H1 (cell line): ENCODE results near the gene AOPEP. TPM values are rescaled to one million over a fixed set of nuclear protein-coding genes. Genes with fewer than 3 reads are reported as not detected.

Experiments
- CTCF ChIA-PET: fragments of 300-600 bp; sonication (Branson Sonifier 250); formaldehyde crosslinking; loops from one replicate; lab custom pipeline; 2021; ENCODE audit not compliant: partially characterized antibody; lab: Charles Lee
- POLR2A ChIA-PET: fragments of 300-600 bp; sonication (Branson Sonifier 250); formaldehyde crosslinking; loops from one replicate; lab custom pipeline; 2021; ENCODE audit warnings: inconsistent platforms; ENCODE audit not compliant: partially characterized antibody; lab: Charles Lee
- DNase-seq, 2 experiments: peaks; one replicate each; pipeline versions ENCODE4 v3.0.0 to v3.0.0-alpha.2; 2010 to 2022; ENCODE audit warnings: low spot score in 2 of 2, low read depth in 1 of 2, mixed read lengths in 1 of 2
- FAIRE-seq: peaks from 2 replicates; lab custom pipeline; 2011; peaks lifted over from hg19 to GRCh38; lab: Jason Lieb, UNC
- H2AFZ ChIP-seq: 2 replicates; pipeline ENCODE4 v1.8.1; 2012; ENCODE audit warnings: low read length, inconsistent platforms
- H2AK5ac ChIP-seq: 2 replicates; pipeline ENCODE4 v1.6.1; 2013; ENCODE audit warnings: low read depth, low read length
- H2BK120ac ChIP-seq: replicated peaks from 2 replicates; pipeline ENCODE3; 2013; ENCODE audit warnings: low read depth, low read length, inconsistent platforms
- H2BK12ac ChIP-seq: 2 replicates; pipeline ENCODE4 v1.6.1; 2013; ENCODE audit warnings: low read depth, low read length
- H2BK15ac ChIP-seq: 2 replicates; pipeline ENCODE4 v1.6.1; 2013; ENCODE audit warnings: low read length
- H2BK20ac ChIP-seq: 2 replicates; pipeline ENCODE4 v1.6.1; 2013; ENCODE audit warnings: low read length
- H2BK5ac ChIP-seq: 2 replicates; pipeline ENCODE4 v1.6.1; 2013; ENCODE audit warnings: low read depth, low read length
- H3K14ac ChIP-seq: 2 replicates; pipeline ENCODE4 v1.6.1; 2013; ENCODE audit warnings: inconsistent platforms; ENCODE audit not compliant: insufficient read length
- H3K18ac ChIP-seq: 2 replicates; pipeline ENCODE4 v1.6.1; 2013; ENCODE audit warnings: low read length; ENCODE audit errors: extremely low read depth
- H3K23ac ChIP-seq: 2 replicates; pipeline ENCODE4 v1.6.1; 2013; ENCODE audit warnings: inconsistent platforms; ENCODE audit not compliant: insufficient read length
- H3K23me2 ChIP-seq: 2 replicates; pipeline ENCODE4 v1.6.1; 2013; ENCODE audit warnings: low read depth, low read length
- H3K27ac ChIP-seq: 2 replicates; pipeline ENCODE4 v1.6.1; 2011; ENCODE audit warnings: low read depth, low read length, inconsistent platforms
- H3K27me3 ChIP-seq, 4 experiments: replicated peaks in 1 of 4; 1 replicate in 1 of 4; 2 replicates in 3 of 4; pipeline versions ENCODE4 v1.6.1 to v1.8.1; 2011 to 2013; ENCODE audit warnings: low read length in 3 of 4, mild to moderate bottlenecking in 3 of 4, inconsistent platforms in 2 of 4, mixed read lengths in 2 of 4, moderate library complexity in 1 of 4; ENCODE audit not compliant: control insufficient read depth in 3 of 4, insufficient read depth in 3 of 4; ENCODE audit errors: extremely low read depth in 1 of 4
- H3K36me3 ChIP-seq, 4 experiments: 2 replicates each; pipeline versions ENCODE4 v1.6.1 to v1.8.1; 2011 to 2013; ENCODE audit warnings: mild to moderate bottlenecking in 4 of 4, low read length in 3 of 4, moderate library complexity in 2 of 4, control low read depth in 1 of 4, inconsistent platforms in 1 of 4; ENCODE audit not compliant: insufficient read depth in 4 of 4, control insufficient read depth in 2 of 4
- H3K4ac ChIP-seq: replicated peaks from 2 replicates; pipeline ENCODE3; 2013; ENCODE audit warnings: low read length, low read depth, mixed read lengths, inconsistent platforms; ENCODE audit not compliant: insufficient read length
- H3K4me1 ChIP-seq, 4 experiments: replicated peaks in 1 of 4; 1 replicate in 1 of 4; 2 replicates in 3 of 4; pipeline versions ENCODE4 v1.6.1 to v1.8.1; 2011 to 2013; ENCODE audit warnings: low read length in 3 of 4, inconsistent platforms in 2 of 4, mixed read lengths in 1 of 4; ENCODE audit not compliant: insufficient read depth in 4 of 4, control insufficient read depth in 3 of 4
- H3K4me2 ChIP-seq, 2 experiments: 2 replicates each; pipeline versions ENCODE4 v1.6.1 to v1.8.1; 2011 to 2013; ENCODE audit warnings: low read depth in 2 of 2, low read length in 2 of 2, control low read depth in 1 of 2, inconsistent platforms in 1 of 2, mild to moderate bottlenecking in 1 of 2; ENCODE audit not compliant: insufficient read depth in 1 of 2
- H3K4me3 ChIP-seq, 4 experiments: fragments of 200-600, 300-600 bp in 1 of 4; sonication (generic), shearing (Covaris generic), sonication (Bioruptor Twin) in 1 of 4; 2 replicates each; pipeline versions ENCODE4 v1.5.1 to v1.8.1; 2011 to 2016; ENCODE audit warnings: low read length in 4 of 4, low read depth in 3 of 4, control low read depth in 2 of 4, inconsistent platforms in 2 of 4, mild to moderate bottlenecking in 2 of 4, mixed read lengths in 1 of 4, moderate library complexity in 1 of 4; ENCODE audit not compliant: insufficient read depth in 2 of 4; ENCODE audit errors: extremely low read depth in 1 of 4
- H3K56ac ChIP-seq: replicated peaks from 2 replicates; pipeline ENCODE3; 2013; ENCODE audit warnings: low read depth, mild to moderate bottlenecking, mixed read lengths, low read length, inconsistent platforms; ENCODE audit not compliant: insufficient read length
- H3K79me1 ChIP-seq: 2 replicates; pipeline ENCODE4 v1.6.1; 2013; ENCODE audit warnings: low read depth, low read length, control low read depth
- H3K79me2 ChIP-seq, 2 experiments: 2 replicates each; pipeline versions ENCODE4 v1.6.1 to v1.8.1; 2012 to 2013; ENCODE audit warnings: low read length in 2 of 2, mild to moderate bottlenecking in 2 of 2, inconsistent platforms in 1 of 2; ENCODE audit not compliant: insufficient read depth in 2 of 2, control insufficient read depth in 1 of 2
- H3K9ac ChIP-seq, 4 experiments: replicated peaks in 1 of 4; 1 replicate in 1 of 4; 2 replicates in 3 of 4; pipeline versions ENCODE4 v1.6.1 to v1.8.1; 2011 to 2013; ENCODE audit warnings: low read depth in 3 of 4, low read length in 3 of 4, control low read depth in 2 of 4, mild to moderate bottlenecking in 2 of 4, moderate library complexity in 2 of 4, inconsistent platforms in 1 of 4; ENCODE audit errors: extremely low read depth in 1 of 4
- H3K9me3 ChIP-seq, 2 experiments: 2 replicates each; pipeline versions ENCODE4 v1.6.1 to v1.8.1; 2012 to 2013; ENCODE audit warnings: mild to moderate bottlenecking in 2 of 2, moderate library complexity in 2 of 2, control low read depth in 1 of 2, inconsistent platforms in 1 of 2, low read depth in 1 of 2, low read length in 1 of 2, mixed read lengths in 1 of 2; ENCODE audit not compliant: insufficient read depth in 2 of 2
- H4K20me1 ChIP-seq, 2 experiments: replicated peaks in 1 of 2; 2 replicates each; pipeline versions ENCODE3 to v1.8.1; 2011 to 2013; ENCODE audit warnings: inconsistent platforms in 2 of 2, low read length in 2 of 2, mild to moderate bottlenecking in 1 of 2; ENCODE audit not compliant: insufficient read depth in 2 of 2, control insufficient read depth in 1 of 2
- H4K5ac ChIP-seq: 2 replicates; pipeline ENCODE4 v1.6.1; 2013; ENCODE audit warnings: low read length, low read depth, mixed read lengths, inconsistent platforms; ENCODE audit not compliant: insufficient read length
- H4K8ac ChIP-seq: 2 replicates; pipeline ENCODE4 v1.8.0; 2013; ENCODE audit warnings: mild to moderate bottlenecking, moderate library complexity, low read length, inconsistent platforms; ENCODE audit not compliant: insufficient read depth; ENCODE audit errors: extremely low read depth
- H4K91ac ChIP-seq: replicated peaks from 2 replicates; pipeline ENCODE3; 2013; ENCODE audit warnings: low read length, mixed read lengths, inconsistent platforms; ENCODE audit not compliant: insufficient read length
- CTCF ChIP-seq, 3 experiments: IDR thresholded peaks; 1 replicate in 2 of 3; 2 replicates in 1 of 3; pipeline versions ENCODE4 v1.5.1 to v1.6.1; 2011; ENCODE audit warnings: low read length in 3 of 3, mild to moderate bottlenecking in 3 of 3, inconsistent platforms in 2 of 3, low read depth in 1 of 3, moderate library complexity in 1 of 3; ENCODE audit not compliant: insufficient read depth in 1 of 3; ENCODE audit errors: control extremely low read depth in 1 of 3
- SUZ12 ChIP-seq: fragments of 200-600 bp; sonication (generic); IDR thresholded peaks from 2 replicates; pipeline ENCODE4 v1.6.1; 2012; ENCODE audit warnings: mild to moderate bottlenecking, inconsistent platforms, low read length, moderate library complexity, mixed read lengths
- TEAD4 ChIP-seq: IDR thresholded peaks from 2 replicates; pipeline ENCODE4 v1.6.1; 2012; ENCODE audit warnings: low read depth, low read length, inconsistent platforms, mixed read lengths
- WGBS, 2 experiments: shearing (Covaris generic) in 1 of 2; methylation state at CpG; one replicate each; pipeline versions ENCODE4 v1.1.6 to v1.1.7; 2013 to 2015; ENCODE audit warnings: low lambda C conversion rate in 2 of 2, mixed read lengths in 2 of 2, inconsistent platforms in 1 of 2, low coverage in 1 of 2, missing lambda C conversion rate in 1 of 2; ENCODE audit not compliant: insufficient replicate concordance in 2 of 2, insufficient coverage in 1 of 2, insufficient read length in 1 of 2; ENCODE audit errors: extremely low coverage in 1 of 2, missing lambda C conversion rate in 1 of 2; 5-methylcytosine and 5-hydroxymethylcytosine counted together
- polyA plus RNA-seq, 7 experiments: library from polyadenylated mRNA; depleted of rRNA in 3 of 7; stranded (reverse) in 5 of 7; unstranded in 2 of 7; fragments of >200 nt in 5 of 7; fragments of 200-250 nt in 2 of 7; gene quantifications; 1 replicate in 5 of 7; 2 replicates in 1 of 7; 4 replicates in 1 of 7; pipeline versions ENCODE4 v1.2.1 to v1.2.3, GENCODE V29; 2011 to 2013; ENCODE audit warnings: missing spikeins in 2 of 7, mixed read lengths in 2 of 7
- total RNA-seq: library from RNA; stranded (reverse); fragmentation: NEBNext Ultra II Directional; extraction: Animal tissue kit (Norgen Biotek cat#: 25700); gene quantifications from 2 replicates; pipeline ENCODE4 v1.2.1, GENCODE V29; 2021

The AOPEP gene
- total and polyA plus RNA-seq, 2 of the 8 experiments (the other 6 are each of a cell fraction or from before 2014, with no cell fraction given) = 6.1 to 14.3 TPM

GRCh38 chr9:95096381-95096780 is 369.9 kb downstream of the AOPEP start:
- Histone ChIP-seq H3K4me3 (no peak overlapping the region), H2AK5ac (no peak overlapping the region), H3K27me3 (no peaks in the 10 kb centered on the region), H4K8ac (no peak overlapping the region)
- no peak for TF ChIP-seq TEAD4
- TF ChIP-seq SUZ12 = no peak
- TF ChIP-seq CTCF (IDR thresholded peaks at IDR 0.05; ENCODE audit: control extremely low read depth in 1 of 3, insufficient read depth in 1 of 3, low read depth in 1 of 3, low read length in 3 of 3) = peak; percentile 27 to 50 (median 44); a peak in 3 of 4 replicates
- TF ChIP-seq, all 59 proteins: peak for 1
- no peak overlapping the region for H2BK20ac ChIP-seq
- H3K36me3 ChIP-seq = no peaks in the 10 kb centered on the region; a peak in 1 of 8 replicates
- H4K5ac ChIP-seq = no peak overlapping the region
- no peak overlapping the region for H2BK15ac ChIP-seq
- H3K9me3 ChIP-seq = no peaks in the 10 kb centered on the region
- DNase-seq (no peak), FAIRE-seq (no peak)
- H3K79me1 ChIP-seq = no peaks in the 10 kb centered on the region
- H2BK120ac ChIP-seq = no peak overlapping the region
- H2AFZ ChIP-seq = no peak overlapping the region
- WGBS, 2 experiments = 75% methylated on average over 7 of the region's 12 CpGs; no CpG with 5 or more reads in 1 of the 2 experiments
- CTCF ChIA-PET = interaction anchor here (0.9 to 13.8 kb wide), 12 partner anchors 11 to 415 kb away, joined by 3 to 209 read pairs (median 4); no protein-coding TSS in a partner anchor
- H3K14ac ChIP-seq = no peak overlapping the region
- no peak overlapping the region for H3K4ac ChIP-seq
- H4K91ac ChIP-seq = no peak overlapping the region
- POLR2A ChIA-PET = interaction anchor here (1.1 kb wide), 1 partner anchor 42 kb away, joined by 3 read pairs; no protein-coding TSS in a partner anchor
- no peak overlapping the region for H3K9ac ChIP-seq
- no peaks in the 10 kb centered on the region for H4K20me1 ChIP-seq
- H2BK5ac ChIP-seq = no peak overlapping the region
- peaks cover 0 to 11% (median 6%) of the 10 kb centered on the region in 4 experiments for H3K4me1 ChIP-seq
- H3K56ac ChIP-seq = no peak overlapping the region
- no peak overlapping the region for H2BK12ac ChIP-seq
- no peak overlapping the region for H3K4me2 ChIP-seq
- no peak overlapping the region for H3K23ac ChIP-seq
- no peaks in the 10 kb centered on the region for H3K79me2 ChIP-seq
- no peak overlapping the region for H3K18ac ChIP-seq
- no peak overlapping the region for H3K27ac ChIP-seq
- peaks cover 2% of the 10 kb centered on the region; the same call in 1 of the 2 replicates for H3K23me2 ChIP-seq
